ENCODE results near the gene PCMT1.

- TF ChIP-seq EZH2 (conservative IDR thresholded peaks at IDR 0.05; ENCODE audit: low read depth, low read length) (no peak), THAP8 (CRISPR knock-in tag; IDR thresholded peaks at IDR 0.05; ENCODE audit: borderline replicate concordance) (no peak), ZNF530 (CRISPR knock-in tag; IDR thresholded peaks at IDR 0.05; ENCODE audit: low read depth) (no peak), ZFP1 (CRISPR knock-in tag; IDR thresholded peaks at IDR 0.05) (no peak)
Measured at GRCh38 chr6:149825292-149825691, 75.8 kb downstream of the PCMT1 start.
